Activated CD4-positive, CD25-positive, alpha-beta regulatory T cell treated with anti-CD3 and anti-CD28 coated beads, Interleukin-2, amount 50 U/mL, for 24 hours (primary cell): Measurements from ENCODE around the gene RASGRP1.
A peak's percentile ranks its signal among the peaks of the same experiment; 100 is the strongest.
"Not testable (repeated sequence)": the region's sequence is repeated elsewhere in the genome, so short reads cannot be mapped to it uniquely, and the experiment has no call there.

Source experiments
- ATAC-seq, 2 donors: fragments of 150-1000 bp; cut with Tn5 transposase; one replicate each; pipeline ENCODE4 v1.10.0; 2021; ENCODE audit warnings: mild to moderate bottlenecking in 1 of 2, moderate library complexity in 1 of 2

RASGRP1 gene

DNA sequence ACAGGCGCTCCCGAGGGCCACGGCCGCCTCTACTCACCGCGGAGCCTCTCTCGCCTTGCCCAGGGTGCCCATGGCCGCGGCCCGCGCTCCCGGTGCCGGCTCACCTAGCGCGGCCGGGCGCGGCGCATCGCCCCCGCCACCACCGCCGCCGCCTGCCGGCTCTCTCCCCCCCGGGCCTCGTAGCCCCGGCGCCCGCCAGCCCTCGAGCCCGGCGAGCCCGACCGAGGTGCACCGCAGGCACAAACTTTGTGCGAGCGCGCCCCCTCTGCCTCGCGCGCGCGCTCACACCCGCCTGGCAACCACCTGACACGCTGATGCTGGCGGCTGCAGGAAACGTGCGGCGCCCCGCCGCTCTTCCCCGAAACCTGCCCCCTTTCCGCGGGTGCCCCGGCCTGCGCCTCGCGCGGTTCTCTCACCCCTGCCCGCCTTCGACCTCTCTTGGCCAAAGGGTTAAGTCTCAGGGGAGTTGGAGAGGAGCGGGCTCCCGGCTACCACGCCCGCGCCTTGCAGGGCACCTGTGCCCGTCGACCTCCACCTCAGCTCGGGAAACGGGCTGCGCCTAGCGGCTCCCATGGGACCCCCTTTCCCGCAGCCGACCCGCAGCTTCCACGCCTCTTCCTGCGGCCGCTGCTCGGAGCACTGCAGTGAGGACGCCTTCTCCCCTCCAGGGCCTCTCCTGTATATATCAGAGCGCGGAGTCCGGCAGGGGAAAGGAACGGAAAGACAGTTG is at the start of gene RASGRP1:
Gene RASGRP1, minus strand, starts transcription at position 258 of the 730 bp plus-strand sequence. Its CDS starts 186 bp downstream, at position 72.
- peak; percentile 63 for ATAC-seq

DNA sequence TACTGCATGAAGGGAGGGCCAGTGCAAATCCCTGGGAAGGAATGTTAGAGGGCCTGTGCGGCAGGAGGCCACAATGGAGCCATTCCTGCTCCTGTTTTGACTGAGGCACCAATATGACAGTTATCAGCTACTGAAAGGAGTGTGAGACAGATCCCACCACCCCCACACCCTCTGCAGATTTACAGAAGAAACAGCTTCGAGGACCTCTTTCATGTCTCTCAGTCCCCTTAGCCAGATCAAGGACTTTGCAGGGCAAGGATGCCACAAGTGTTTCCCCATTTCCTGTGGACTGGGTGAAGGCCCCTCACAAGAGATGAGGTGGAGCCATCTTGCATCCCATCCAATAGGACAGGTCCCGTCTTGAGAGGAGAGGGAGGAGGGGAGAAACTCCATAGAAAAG is 48.5 kb upstream of the RASGRP1 start:
- no peak for ATAC-seq

DNA sequence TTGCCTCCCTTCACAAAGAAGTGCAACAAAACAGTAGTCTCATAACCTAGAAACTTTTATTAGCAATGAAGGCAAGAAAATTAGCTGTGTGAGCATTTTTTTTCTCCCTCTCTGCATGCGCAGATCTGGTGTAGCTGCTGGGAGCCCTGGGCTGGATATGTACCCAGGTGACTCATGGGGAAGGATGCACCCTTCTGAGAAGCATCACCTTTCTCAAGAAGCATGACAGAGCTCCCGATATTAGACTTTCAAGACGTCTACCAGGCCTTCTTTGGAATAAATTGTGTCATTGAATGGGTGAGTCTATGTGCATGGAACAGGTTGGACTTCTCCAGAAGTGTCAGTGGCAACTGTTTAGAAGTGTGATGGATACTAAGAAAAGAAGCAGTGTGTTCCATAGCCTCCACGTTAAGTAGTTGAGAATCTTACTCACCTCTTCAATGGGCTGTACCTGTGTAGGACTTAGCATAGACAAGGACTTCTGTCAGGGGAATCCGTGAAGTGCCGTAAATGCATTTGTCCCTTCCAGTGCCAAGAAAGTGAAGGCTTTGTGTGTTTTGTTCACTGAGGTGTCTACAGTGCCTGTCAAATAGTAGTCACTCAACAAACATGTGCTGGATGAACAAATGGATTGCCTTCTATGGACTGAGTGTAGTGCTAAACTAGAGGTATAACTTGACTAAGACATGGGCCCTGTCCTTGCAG is 47.7 kb upstream of the RASGRP1 start:
- ATAC-seq, result peak; percentile 73

DNA sequence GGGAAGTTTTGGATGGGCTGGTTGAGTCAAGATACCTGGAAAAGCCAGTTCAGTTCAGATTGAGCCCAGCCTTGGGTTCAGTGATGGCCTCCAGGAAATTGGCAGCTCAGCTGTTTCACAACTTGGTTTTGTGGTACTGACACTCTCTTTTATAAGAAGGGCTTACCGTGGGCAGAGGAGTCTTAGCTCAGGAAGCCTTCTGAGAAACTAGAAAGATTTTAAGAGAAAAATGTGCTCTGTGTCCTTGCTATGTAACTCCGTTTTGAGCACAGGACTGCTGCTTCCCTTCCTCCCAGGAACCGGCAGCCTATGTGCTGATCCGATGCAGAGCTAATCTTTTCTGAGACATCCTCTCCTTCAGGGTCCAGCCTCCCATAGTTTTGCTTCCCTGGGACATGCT is 46.6 kb upstream of the RASGRP1 start:
- ATAC-seq, result peak; percentile 55 to 61

DNA sequence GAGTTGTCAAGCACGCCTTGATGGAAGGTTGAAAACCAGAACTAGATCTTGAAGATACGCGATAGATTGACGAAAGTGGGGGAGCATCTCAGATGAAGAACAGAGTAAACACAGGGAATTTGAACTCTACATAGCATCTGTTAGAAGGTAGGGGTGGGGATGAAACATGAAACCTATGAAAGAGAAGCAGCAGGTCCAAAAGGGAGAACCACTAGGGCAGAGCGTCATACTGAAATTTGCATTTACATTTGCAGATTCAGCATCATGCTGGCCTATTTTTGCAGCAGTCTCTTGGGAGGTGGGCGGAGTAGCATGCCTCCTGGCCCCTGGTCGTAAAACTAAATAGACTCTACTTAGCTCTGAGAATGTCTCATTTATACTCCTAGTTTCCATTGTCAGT is 46.1 kb upstream of the RASGRP1 start:
- peak; percentile 45 to 50 for ATAC-seq

DNA sequence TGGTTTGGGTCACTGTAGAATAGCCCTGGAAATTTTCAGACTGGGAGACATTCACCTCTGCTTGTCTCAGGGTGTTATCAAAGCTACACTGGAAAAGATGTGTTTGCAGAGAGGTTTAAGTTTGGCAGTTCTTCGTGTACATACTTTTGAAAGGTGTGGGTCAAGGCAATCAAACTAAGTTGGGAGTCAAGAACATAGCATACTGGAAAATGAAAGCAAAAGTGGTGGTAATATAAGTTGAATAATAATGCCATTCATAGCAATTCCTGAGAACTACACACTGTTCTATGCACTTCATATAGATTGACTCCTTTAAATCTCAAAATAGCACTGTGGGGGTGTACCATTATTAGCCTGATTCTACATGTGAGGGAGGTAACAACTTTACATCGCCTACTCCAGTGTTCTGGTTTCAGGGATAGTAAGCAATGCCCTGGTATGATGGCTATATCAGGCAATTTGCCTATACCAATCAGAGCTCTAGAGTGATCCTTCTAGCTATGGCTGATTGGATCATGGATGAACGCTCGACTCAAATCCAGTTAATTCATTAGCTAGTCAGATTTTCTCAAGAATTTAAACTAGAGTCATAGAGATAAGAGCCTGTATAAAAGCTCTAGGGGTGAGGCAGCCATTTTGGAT is 44.6 kb upstream of the RASGRP1 start:
- ATAC-seq, result peak in 1 of 2 donors; percentile 6

DNA sequence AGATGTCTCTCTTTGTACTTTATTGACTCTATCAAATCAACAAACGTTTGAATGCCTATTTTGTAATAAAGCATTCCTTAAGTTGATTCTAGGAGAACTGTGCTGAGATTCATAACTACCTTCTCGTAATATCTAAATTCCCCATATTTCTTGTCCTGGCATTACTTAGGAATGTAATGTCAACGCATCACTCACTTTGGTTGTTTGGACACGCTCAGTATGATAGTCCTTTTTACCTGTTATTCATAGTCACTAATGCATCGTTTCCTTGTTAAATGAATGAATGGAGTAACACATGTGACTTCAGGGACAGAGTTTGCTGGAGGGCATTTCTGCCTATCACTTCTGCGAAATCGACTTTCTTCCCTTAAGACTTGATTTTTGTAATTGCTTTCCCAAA is 44.1 kb upstream of the RASGRP1 start:
- no peak for ATAC-seq

DNA sequence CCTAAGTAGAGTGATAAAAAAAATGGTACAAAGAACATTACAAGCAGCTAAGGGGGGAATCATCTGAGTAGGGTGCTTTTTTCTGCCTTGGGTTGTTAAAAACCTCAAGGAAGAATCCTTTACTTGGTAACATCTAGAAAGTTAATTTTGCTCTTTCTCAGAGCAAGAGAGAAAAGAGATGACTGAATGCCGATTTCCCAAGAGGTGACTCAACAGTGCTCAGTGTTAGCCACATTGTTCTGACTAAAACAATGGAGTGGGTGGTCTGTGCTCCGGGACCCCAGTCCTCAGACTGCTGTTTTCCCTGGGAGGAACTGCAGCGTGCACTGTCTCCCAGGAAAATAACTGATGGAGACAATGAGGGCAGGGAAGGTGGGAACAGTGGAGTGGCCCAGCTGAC is 41.1 kb upstream of the RASGRP1 start:
- ATAC-seq, result no peak

DNA sequence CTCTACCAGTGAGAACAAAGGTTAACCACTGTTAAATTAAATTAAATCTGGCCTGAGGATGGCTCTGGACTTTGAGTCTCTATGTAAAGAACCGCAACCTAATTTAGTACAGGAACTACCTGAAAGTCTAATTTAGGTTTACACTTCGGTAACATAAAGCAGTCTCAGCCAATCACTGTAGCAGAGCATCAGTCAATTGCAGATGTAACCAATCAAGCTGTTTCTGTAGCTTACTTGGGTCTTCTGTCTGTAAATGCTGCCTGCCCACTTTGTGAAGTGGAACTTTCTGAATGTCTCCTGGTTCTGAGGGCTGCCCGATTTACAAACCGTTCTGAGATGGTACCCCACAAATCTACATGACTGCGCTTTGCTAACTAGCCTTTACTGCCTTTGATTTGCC is 39.1 kb upstream of the RASGRP1 start:
- no peak for ATAC-seq

DNA sequence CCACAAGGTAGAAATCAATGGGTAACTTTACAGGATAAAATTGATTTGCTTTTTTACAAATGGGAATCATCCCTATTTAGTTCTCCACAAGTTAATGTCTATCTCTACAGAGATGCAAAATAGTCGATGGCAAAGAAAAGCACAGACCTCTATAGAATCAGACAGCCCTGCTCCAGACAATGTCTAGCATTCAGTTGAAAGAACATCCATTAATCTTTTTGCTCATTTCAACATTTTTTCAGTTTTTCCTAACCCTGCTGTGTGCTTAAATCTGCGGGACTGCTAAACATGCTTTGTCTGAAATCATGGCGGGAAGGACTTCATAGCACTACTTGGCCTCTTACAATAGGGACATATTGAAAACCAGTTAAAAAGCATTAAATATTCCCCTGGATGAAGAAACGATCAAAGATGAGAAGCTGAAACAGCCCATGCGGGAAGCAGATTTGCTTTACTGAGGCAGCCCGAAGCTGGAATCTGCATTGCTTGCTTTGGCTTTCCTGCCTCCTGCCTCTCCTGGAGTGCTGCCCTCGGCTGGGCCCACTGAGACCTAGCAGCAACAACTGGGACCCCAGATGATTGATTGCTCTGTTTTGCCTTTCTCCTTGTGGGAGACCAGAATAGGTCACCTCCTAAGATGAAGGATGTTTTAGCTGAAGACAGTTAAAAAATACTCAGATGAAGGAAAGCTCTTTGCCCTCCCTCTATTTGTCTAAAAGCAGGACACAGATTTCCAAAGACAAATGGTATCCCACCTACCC is 38.5 kb upstream of the RASGRP1 start:
- ATAC-seq, result no peak

DNA sequence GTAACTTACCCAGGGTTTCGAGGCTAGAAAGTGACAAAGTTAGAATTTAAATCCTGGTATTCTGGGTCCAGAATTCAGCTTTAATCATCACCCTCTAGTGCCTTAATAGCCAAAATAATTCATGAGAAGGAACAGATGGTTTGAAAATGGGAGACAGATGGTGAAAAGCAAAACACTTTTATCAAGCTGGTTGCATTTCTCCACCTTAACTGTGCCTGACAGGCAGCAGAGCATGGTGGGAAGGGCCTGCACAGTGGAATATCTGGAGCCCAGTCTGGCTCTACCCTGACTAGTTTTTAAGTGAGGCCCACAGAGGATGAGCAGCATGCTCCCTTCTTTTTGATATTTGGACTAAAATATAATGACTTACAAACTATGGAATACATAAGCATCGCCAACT is 35.6 kb upstream of the RASGRP1 start:
- no peak for ATAC-seq

DNA sequence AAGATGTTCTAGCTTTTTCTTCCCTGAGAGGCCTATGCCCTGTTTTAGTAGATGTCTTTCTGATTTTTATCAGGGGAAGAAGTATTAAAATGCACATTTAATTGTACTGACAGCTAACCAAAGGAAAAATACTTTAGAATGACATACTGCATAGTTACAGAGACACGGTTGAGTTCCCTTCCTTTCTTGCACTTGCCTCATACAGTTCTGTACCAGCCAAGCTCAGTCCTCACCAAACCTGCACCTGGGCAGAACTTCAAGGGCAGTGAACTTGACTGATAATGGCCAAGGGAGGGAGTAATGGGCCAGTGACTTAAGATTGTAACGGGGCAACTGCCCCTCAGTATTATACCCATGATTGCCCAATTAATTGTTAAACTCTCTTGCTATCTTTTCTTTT is 34.1 kb upstream of the RASGRP1 start:
- ATAC-seq, result no peak

DNA sequence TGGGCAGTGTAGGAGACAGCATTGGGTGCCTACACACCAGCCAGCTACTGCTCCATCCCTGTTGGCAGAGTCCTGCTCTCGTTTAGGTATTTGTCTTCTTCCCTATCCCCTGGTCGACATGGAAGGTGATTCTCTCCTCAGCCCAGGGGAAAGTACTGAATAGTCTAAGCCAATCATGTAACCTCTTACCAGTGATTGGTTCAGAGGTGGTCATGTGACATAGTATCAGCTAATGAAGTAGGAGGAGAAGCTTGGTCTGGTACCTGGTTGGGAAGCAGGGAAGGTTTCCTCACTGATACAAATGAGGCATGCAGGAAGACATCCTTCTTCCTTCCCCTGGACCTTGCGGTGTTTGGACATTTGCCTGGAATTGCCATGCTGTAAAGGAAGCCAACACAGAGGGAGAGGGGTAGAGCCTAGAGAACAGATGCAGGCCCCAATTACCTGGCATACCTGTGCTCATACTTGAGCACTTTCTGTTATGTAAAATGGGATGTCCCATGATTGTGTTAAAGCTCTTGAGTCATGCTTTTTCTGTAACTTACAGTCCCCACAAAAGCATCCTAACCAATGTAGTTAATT is 32.7 kb upstream of the RASGRP1 start:
- ATAC-seq, result no peak

DNA sequence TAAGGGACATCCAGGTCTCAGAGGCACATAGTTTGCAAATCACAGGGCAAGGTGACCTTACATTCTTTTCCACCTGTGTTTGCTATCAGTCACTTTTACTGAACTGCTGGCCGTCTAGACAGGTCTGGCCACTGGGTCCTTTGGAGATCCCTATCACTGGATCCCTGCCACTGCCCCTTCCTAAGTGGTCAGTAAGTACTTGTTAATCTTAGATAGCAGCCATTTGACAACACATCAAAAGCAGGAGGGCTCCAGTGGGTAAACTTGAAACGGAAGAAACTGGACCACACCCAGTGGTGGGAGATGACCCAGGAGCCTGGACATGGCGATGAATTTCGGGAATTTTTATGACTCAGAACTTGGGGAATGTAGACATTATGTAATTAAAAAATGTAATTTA is 28.9 kb upstream of the RASGRP1 start:
- ATAC-seq, result no peak

DNA sequence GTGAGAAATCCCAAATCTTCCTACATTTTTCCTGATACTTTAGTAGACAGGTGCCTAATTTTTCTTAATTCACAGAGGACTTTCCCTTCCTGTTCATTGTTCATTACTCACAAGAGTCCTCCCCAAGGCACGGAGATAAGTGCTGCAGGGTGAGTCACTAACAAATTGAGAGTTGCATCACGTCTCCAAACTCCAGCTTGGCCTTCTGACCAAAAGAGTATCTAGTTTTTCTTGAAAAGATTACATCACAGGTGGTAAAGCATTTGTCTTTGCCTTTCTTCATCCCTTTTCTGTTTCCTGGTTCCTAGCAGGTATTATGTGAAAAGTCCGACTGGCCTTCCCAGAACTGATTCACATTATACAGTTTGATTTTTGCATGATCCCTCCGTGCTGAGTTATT is 24.9 kb upstream of the RASGRP1 start:
- peak; percentile 48 to 72 for ATAC-seq

DNA sequence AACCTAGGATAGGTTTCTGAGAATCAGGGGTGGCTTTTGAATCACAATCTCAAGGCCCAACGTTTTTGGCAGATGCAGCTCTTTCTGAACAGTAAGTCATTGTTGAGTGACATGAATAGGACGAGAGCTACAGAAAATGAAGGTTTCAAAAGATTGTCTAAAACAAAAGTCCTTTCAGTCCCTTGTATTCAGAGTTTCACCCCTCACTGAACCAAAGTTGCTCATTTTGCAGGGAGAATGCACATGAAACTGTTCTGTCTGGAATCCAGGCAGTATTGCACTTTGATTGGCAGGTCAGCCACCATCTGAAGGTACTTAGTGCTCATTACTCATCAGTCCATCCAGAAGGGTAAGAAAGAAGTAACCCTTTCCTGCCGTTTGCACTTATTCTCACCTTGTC is 24.1 kb upstream of the RASGRP1 start:
- ATAC-seq, result no peak

DNA sequence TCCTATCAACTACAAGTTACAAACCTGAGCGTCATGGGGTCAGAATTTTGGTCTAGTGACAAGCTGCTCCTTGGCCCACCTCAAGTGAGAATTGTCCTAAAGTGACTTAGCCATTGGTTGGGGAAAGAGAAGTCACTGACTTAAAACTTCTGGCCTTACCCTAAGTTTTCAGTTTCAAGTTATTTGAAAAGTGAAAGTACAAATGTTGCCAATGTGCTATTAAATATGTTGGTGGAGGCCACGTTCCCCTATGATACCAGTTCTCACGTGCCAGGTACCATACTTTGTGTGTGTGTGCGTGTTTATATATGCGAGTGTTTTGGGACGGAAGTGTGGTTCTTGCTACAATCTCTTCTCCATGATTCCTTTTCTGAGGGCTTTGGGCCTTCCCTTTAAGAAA is 22.6 kb upstream of the RASGRP1 start:
- peak; percentile 44 to 45 for ATAC-seq

DNA sequence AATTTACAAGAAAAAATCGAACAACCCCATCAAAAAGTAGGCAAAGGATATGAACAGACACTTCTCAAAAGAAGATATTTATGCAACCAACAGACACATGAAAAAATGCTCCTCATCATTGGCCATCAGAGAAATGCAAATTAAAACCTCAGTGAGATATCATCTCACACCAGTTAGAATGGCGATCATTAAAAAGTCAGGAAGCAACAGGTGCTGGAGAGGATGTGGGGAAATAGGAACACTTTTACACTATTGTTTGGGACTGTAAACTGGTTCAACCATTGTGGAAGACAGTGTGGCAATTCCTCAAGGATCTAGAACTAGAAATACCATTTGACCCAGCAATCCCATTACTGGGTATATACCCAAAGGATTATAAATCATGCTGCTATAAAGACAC is 21.4 kb upstream of the RASGRP1 start:
- ATAC-seq, result not testable (repeated sequence)

DNA sequence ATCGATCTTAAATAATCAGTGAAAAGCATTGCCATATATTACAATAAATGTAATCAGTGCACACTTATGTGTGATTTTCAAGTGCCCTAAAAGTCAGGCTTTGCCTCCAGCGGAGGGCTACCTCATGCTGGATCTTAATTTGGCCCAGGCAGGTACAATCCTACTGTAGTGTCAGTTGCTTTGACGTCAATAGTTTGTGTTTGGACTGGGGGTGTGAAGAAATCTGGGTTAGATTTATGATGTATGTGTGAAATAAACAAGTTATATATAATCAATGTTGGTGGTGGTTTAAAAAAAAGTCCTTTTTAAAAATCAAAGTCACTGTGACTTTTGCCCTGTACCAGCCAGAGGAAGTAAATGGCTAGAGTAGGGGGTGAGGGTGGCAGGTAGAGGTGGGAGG is 14.0 kb upstream of the RASGRP1 start:
- no peak for ATAC-seq

DNA sequence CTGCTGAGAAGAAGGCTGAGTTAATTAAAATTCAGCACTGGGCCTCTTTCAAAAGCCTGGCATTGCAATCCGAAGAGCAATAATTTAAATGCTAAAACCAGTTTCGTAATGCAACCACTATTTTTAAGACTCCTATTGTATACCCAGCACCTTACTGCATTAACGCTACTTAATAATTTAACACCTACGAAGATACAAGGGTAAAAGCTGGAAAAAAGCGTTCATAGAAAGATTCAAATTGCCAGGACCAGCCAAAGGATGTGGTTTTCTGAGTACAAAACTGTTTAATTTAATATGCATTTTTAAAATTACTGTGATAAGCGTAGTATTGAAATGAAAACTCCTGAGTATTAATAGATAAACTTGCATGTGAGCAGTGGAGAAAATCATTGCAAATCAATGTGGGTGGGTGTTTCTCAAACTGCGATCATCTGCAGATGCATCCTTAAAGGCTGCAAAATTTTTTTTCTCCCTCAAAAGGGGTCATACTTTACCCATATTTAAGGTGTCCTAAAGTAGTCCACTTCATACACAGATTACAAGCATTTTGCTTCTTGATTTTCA is 12.9 kb upstream of the RASGRP1 start:
- peak; percentile 74 to 81 for ATAC-seq

DNA sequence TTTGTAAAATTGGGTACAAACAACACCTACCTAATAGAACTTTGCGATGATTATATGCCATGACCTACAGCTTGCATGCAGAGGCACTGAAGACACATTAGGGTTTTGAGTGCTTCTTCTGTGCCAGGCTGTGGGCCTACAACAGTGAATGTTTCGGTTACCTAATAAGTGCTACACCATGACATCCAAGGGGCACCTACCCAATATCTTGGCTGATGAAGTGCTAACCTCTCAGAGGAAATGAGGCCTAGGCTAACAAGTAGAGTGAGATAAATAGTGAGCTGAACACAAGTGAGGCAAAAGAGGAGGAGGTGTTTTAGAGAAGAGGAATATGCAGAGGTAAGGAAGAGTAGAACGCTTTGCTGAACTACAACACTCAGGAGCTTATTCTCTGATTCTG is 12.2 kb upstream of the RASGRP1 start:
- ATAC-seq, result peak; percentile 22 to 35

DNA sequence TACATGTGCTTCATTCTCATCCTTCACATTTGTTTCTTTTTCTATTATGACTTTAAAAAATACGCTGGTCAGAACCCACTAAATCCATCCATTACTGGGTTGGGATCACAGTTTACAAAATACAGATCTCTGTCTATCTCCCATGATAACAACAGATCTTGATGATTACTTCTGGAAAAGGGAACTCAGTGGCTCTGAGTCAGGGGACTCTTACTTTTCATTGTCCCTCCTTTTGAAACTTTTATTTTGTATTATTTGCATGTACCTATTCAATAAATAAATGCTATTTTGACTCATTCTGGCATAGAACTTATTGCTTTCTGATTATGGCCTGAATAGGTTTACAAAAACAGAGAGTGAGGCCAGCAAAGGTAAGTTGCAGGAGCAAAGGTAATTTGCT is 11.6 kb upstream of the RASGRP1 start:
- no peak for ATAC-seq

DNA sequence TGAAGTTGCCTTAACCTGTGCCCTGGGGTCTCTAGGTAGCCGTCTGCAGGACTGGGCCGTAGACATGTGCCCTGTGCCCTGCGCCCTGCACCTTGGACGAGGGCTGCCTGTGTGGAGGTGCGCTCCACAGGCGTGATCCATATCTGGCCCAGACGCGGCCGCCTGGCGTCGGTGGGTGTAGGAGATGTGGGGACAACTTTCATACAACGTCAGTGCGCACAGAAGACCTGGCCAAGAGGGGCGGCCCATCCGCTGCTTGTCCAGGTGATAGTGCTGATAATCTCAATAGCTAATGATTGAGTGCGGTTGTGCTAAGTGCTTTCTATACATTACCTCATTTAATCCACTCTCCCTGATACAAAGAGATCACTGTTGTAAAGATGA is 665 bp upstream of the RASGRP1 start:
- no peak for ATAC-seq
